GM21528 (cell line): ENCODE results near the gene CUX1.
A peak's percentile ranks its signal among the peaks of the same experiment; 100 is the strongest.
"Not testable (repeated sequence)": the region's sequence is repeated elsewhere in the genome, so short reads cannot be mapped to it uniquely, and the experiment has no call there.

ENCODE experiments used
- ATAC-seq: cut with Tn5 transposase; IDR thresholded peaks from one replicate; pipeline ENCODE4 v1.9.1; 2021; ENCODE audit warnings: mild to moderate bottlenecking, moderate library complexity; ENCODE audit not compliant: unreplicated experiment, low FRiP score

Gene CUX1

GRCh38 chr7:101989101-101989500, 171.7 kb downstream of the CUX1 start:
- ATAC-seq: no peak

GRCh38 chr7:101990811-101991418, 173.5 kb downstream of the CUX1 start:
- peak; percentile 71 for ATAC-seq

DNA sequence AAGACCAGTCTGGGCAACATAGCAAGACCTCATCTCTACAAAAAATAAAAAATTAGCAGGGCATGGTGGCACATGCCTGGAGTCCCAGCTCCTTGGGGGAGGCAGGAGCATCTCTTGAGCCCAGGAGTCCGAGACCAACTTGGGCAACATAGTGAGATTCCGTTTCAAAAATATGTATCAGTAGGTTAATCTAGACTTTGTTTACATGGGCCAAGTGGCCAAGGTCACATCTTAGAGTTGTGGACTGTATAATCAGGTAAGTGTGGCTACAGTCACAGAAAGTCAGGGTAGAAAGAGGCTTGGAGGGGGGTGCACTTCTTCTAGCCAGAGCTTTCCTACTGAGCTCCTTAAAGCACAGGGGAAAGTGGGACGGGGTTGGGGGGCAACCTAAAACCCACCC, 174.4 kb downstream of the CUX1 start:
- no peak for ATAC-seq

GRCh38 chr7:101993311-101993710, 175.9 kb downstream of the CUX1 start:
- ATAC-seq: no peak

DNA sequence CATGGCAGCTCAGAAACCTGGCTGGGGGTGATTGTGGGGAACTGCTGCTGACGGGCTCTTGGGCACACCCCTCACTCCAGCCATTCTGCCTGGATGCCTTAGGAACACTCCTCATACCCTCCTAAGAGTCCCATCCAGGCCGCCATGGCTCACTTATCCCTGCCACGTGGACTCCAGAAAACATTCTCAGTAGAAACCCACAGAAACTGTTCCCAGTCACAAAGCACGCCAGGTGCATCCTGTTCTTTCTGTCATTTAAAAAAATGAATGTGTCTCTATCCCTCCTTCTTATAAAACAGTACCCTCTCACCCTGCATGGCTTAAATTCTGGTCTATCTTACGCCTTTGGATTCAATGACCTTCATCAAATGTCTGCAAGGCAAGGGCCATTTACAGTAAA, 177.7 kb downstream of the CUX1 start:
- ATAC-seq: no peak

- ATAC-seq: no peak
These were observed 178.8 kb downstream of the CUX1 start for GRCh38 chr7:101996131-101996691.

- ATAC-seq: no peak
These were observed 179.4 kb downstream of the CUX1 start for GRCh38 chr7:101996876-101997275.

DNA sequence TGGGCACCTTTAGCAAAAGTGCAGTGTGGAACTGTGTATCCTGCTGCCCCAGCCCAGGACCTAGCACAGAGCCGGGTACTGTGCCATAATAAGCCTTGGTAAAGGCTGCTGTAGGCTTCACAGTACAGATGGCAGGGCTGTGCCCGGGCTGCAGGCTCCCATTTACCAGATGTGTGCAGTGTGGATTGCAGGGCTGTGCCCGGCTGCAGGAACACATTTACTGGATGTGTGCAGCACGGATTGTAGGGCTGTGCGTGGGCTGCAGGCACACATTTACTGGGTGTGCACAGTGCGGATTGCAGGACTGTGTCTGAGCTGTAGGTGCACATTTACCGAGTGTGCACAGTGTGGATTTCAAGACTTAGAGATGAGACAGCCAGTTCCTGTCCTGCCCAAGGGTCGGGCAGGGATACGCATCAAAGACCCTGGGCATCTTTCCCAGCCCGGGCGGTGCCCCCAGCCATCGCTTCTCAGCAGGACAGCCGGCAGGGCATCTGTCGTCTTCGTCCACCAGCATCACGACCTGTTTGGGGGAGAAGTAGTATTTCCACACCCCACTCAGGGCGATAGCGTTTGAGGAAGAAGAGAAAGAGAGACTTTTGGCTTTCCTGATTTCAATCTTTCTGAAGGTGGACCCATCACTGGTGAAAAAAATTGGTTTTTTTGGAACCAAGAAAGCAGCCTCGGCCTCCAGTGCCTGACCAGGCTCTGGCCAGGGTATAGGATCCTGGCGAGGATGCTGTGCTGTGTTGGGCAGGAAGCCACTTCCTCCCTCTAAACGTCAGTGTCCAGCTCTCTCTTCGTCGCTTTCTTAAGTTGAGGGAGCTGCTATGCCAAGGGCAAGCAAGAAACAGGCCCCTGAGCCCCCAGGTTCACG, 180.8 kb downstream of the CUX1 start:
- no peak for ATAC-seq

- no peak for ATAC-seq
These were observed 181.4 kb downstream of the CUX1 start for GRCh38 chr7:101998906-101999240.

DNA sequence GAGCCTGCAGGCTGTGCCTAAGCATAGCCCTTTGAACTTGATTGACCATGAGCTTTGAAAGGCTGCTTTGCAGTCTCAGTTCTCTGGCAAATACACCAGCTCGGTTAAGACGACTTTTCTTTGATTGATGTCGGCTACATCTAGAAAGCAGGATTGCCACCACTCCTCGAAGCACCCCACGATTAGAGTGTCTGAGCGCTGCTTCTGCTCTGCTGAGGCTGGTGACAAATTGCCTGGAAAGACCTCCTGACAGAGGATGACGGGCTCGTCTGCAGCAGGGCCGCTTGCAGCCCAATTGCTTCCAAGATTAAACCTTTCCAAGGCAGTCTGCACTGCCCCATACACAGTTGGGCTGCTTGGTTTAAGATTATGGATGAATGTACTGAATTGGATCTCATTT, 182.0 kb downstream of the CUX1 start:
- no peak for ATAC-seq

DNA sequence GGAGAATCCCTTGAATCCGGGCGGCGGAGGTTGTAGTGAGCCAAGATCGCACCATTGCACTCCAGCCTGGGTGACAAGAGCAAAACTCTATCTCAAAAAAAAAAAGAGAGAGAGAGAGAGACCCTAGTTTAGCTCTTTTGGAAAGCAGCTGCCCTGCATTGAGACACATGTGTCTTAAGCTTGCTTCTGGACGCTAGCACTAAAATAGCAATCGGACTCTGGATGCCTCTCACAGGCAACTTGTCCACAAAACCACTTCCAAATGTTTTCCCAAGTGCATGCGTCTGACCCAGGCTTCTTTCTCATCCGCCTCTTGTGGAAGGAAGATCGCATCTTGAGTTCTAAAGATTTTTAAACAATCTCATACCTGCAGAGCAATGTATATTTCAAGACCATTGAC, 182.7 kb downstream of the CUX1 start:
- ATAC-seq: no peak

- no peak for ATAC-seq
These were observed 186.8 kb downstream of the CUX1 start for GRCh38 chr7:102004229-102004628.

- ATAC-seq: no peak
These were observed 187.4 kb downstream of the CUX1 start for GRCh38 chr7:102004848-102005247.

- ATAC-seq: no peak
These were observed 188.6 kb downstream of the CUX1 start for GRCh38 chr7:102005933-102006480.

DNA sequence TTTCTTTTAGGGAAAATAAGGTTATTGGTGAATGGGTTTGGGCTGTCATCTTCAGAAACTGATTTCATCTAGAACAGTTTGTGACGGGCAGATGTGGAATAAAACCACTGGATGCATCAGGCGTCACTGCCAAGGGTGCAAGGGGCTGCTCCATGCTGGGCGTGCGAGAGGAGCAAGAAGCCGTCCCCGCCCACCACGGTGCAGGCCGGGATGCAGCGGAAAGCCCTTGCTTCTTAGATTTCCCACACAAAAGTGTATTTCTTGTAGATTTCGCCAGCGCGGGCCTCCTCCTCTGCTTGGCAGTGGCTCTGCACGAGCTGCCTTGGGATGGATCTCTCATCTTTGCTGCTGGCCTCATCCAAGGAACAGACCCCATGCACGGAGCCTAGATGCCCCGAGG, 189.3 kb downstream of the CUX1 start:
- ATAC-seq: no peak

DNA sequence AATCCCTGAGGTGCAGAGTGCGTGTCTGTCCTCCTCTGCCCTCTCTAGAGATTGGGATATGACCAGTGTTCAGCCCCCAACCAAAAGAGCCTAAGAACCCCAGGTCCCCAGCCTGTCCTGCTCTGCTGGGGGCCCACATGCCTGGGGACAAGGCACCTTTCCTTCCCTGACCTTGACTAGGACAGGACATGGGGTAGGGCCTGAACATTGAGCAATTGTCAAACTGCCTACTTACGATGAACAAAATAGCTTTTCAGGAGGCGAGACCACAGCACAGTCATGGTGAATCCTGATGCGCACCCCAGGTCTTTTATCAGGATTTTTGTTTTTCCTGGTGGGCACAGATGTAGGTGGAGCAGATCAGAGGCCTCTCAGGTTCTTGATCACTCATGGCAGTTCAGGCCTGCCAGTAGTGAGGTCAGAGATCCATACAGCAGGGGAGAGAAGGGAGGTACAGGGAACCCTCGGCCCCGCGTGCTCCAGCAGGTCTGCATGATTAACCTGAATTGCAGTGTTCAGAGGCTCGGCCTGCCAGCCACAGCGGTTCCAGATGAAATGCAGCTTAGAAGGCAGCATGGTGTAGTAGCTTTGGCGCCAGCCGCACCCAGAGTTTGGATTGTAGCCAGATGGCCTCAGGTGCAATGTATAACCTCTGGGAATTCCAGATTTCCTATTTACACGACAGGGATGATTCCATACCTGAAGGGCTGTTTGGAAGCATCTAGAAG, 191.3 kb downstream of the CUX1 start:
- no peak for ATAC-seq

- no peak for ATAC-seq
These were observed 192.2 kb downstream of the CUX1 start for GRCh38 chr7:102009628-102010027.

GRCh38 chr7:102012112-102012830, 194.8 kb downstream of the CUX1 start:
- ATAC-seq: not testable (repeated sequence)

DNA sequence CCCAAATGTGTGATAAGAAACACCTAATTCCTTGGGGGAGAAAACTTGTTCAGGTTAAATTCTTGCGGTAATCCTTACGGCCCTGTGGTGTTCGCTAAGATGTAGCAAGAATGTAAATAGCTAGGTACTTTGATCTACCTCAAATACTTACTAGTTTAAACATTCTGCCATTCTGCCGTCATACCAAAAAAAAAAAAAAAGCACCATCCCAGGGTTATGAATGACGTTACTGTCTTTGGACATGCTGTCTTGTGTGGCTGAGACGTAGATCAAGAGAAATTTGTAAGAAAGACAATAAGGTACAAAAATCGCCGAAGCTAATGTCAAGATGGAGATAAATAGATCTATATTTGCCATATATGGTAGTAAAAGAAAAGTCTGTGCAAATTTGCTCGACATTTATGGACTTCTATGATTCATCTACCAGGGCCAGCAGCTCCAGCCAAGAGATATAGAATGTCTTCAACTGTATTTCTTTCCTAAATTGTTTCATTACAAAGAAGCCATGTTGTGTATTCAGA, 195.6 kb downstream of the CUX1 start:
- ATAC-seq: no peak

DNA sequence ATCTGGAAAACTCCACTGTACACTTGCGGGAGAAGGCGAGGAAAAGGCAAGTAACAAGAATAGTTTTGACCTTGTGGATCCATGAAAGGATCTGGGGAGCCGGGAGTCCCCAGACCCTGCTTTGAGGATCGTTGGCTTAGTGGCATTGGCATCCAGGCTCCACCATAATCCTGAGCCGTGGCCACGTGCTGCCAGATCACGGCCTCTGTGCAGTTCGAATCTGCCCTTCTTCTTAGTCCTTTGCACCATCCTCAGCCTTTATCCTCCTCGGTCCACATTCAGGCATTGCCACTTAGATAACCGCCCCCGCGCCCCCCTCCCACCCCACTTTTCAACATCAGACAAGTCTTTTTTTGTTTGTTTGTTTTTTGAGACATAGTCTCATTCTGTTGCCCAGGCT, 201.4 kb downstream of the CUX1 start:
- ATAC-seq: no peak
